Sigmoid colon (tissue), 4 donors: ENCODE measurements around the gene RMDN2.

ENCODE experiments used
- EP300 ChIP-seq, 4 donors: sonication (generic); formaldehyde crosslinking; IDR thresholded peaks; one replicate each; pipeline ENCODE4 v1.6.1; 2017; ENCODE audit warnings: antibody characterized with exemption in 4 of 4
- POLR2A ChIP-seq, 2 donors: fragments of 450-650 bp; IDR thresholded peaks; one replicate each; pipeline ENCODE4 v1.6.1; 2016; ENCODE audit warnings: antibody characterized with exemption in 2 of 2, mild to moderate bottlenecking in 2 of 2, moderate library complexity in 2 of 2
- POLR2AphosphoS5 ChIP-seq, 4 donors: sonication (generic); formaldehyde crosslinking; IDR thresholded peaks; one replicate each; pipeline ENCODE4 v1.6.1; 2017; ENCODE audit warnings: antibody characterized with exemption in 4 of 4
- TF ChIP-seq, protein P1 (sequence below), 4 experiments: fragments of 450-650 bp in 3 of 4; fragments of 200-600 bp in 1 of 4; IDR thresholded peaks; one replicate each; pipeline ENCODE4 v1.5.1; 2016 to 2019; ENCODE audit warnings: antibody characterized with exemption in 4 of 4, mild to moderate bottlenecking in 3 of 4, moderate library complexity in 2 of 4

DNA sequence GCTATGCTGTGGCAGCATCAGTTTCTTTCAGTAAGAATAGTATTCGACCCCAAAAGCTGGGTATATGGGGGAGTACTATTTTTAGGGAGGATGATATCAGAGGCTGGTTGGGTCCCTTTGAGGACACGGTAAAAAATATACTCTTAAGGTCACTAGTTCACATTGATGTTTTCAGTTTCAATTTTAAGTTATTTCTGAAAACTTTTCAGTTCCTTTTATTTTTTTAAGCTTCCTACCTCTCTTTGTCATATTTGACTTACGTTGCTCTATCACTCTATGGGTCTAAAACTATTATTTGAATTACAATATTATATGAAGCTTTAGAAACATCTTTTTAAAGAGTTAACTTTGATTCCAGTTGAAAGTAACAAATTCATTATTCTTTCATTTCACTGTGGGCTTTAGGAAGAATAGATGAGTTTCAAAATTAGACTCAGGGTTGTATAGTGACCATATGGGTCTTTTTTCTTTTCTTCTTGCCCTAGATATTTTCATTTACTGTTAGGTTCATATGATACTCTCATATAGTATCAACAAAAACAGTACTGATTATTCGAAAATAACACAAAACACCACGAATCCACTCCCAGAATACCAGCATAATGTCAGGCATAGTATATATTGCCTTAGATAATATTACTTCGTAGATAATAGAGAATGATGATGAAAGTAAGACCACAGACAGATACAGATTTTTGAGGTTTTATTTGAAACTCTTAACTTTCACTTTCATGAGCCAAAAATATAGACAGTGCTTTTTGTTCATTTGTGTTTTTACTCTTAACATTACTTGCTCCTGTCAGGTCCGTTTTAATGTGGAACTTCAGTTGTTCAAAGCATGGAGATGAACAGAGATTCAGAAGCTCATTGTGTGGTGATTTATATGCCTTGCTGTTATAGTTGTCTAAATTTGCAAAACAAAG is 9.8 kb downstream of the RMDN2 start:
- TF ChIP-seq, protein P1, sequence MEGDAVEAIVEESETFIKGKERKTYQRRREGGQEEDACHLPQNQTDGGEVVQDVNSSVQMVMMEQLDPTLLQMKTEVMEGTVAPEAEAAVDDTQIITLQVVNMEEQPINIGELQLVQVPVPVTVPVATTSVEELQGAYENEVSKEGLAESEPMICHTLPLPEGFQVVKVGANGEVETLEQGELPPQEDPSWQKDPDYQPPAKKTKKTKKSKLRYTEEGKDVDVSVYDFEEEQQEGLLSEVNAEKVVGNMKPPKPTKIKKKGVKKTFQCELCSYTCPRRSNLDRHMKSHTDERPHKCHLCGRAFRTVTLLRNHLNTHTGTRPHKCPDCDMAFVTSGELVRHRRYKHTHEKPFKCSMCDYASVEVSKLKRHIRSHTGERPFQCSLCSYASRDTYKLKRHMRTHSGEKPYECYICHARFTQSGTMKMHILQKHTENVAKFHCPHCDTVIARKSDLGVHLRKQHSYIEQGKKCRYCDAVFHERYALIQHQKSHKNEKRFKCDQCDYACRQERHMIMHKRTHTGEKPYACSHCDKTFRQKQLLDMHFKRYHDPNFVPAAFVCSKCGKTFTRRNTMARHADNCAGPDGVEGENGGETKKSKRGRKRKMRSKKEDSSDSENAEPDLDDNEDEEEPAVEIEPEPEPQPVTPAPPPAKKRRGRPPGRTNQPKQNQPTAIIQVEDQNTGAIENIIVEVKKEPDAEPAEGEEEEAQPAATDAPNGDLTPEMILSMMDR (IDR thresholded peaks at IDR 0.05), result no peak
- TF ChIP-seq POLR2A (IDR thresholded peaks at IDR 0.05) (no peak), EP300 (IDR thresholded peaks at IDR 0.05) (no peak), POLR2AphosphoS5 (IDR thresholded peaks at IDR 0.05) (no peak)
